RPMI7951 (cell line): ENCODE results near the gene HINT1. TPM values are rescaled to one million over a fixed set of nuclear protein-coding genes. Genes with fewer than 3 reads are reported as not detected.
A peak's percentile ranks its signal among the peaks of the same experiment; 100 is the strongest.
"Not testable (repeated sequence)": the region's sequence is repeated elsewhere in the genome, so short reads cannot be mapped to it uniquely, and the experiment has no call there.

Source experiments
- DNase-seq: peaks from one replicate; pipeline ENCODE4 v3.0.0-alpha.2; 2012; ENCODE audit warnings: low read depth
- total RNA-seq: library from RNA; depleted of rRNA; stranded (reverse); fragments of >200 nt; shearing (Covaris generic); gene quantifications from 2 replicates; pipeline ENCODE4 v1.2.3, GENCODE V29; 2014; rRNA removed

HINT1 gene
- total RNA-seq: 434 and 451 TPM in 2 replicates

- peak; percentile 86 for DNase-seq
Measured at GRCh38 chr5:131165119-131165727, at the start of gene HINT1. HINT1 (minus strand) TSS chr5:131165256; CDS start chr5:131165205, 51 bp downstream.

GRCh38 chr5:131214609-131215227 lies 49.7 kb upstream of the HINT1 start:
- no peak for DNase-seq

GRCh38 chr5:131212471-131213021 lies 47.5 kb upstream of the HINT1 start:
- no peak for DNase-seq

- no peak for DNase-seq
Measured at GRCh38 chr5:131211669-131212068, 46.6 kb upstream of the HINT1 start.

GRCh38 chr5:131210151-131210510 lies 45.1 kb upstream of the HINT1 start:
- no peak for DNase-seq

GRCh38 chr5:131209506-131210150 lies 44.6 kb upstream of the HINT1 start:
- DNase-seq: no peak

- DNase-seq: no peak
Measured at GRCh38 chr5:131209175-131209505, 44.1 kb upstream of the HINT1 start.

- DNase-seq: no peak
Measured at GRCh38 chr5:131206772-131207171, 41.7 kb upstream of the HINT1 start.

- DNase-seq: no peak
Measured at GRCh38 chr5:131206061-131206460, 41.0 kb upstream of the HINT1 start.

- DNase-seq: no peak
Measured at GRCh38 chr5:131204964-131205363, 39.9 kb upstream of the HINT1 start.

- no peak for DNase-seq
Measured at GRCh38 chr5:131200560-131200959, 35.5 kb upstream of the HINT1 start.

GRCh38 chr5:131198625-131199024 lies 33.6 kb upstream of the HINT1 start:
- peak; percentile 60 for DNase-seq

- peak; percentile 60 for DNase-seq
Measured at GRCh38 chr5:131196331-131196730, 31.3 kb upstream of the HINT1 start.

- DNase-seq: no peak
Measured at GRCh38 chr5:131195696-131196095, 30.6 kb upstream of the HINT1 start.

GRCh38 chr5:131194725-131195124 lies 29.7 kb upstream of the HINT1 start:
- no peak for DNase-seq

GRCh38 chr5:131193897-131194296 lies 28.8 kb upstream of the HINT1 start:
- not testable (repeated sequence) for DNase-seq

- no peak for DNase-seq
Measured at GRCh38 chr5:131193106-131193505, 28.1 kb upstream of the HINT1 start.

- no peak for DNase-seq
Measured at GRCh38 chr5:131186561-131187256, 21.7 kb upstream of the HINT1 start.

GRCh38 chr5:131185523-131186104 lies 20.6 kb upstream of the HINT1 start:
- no peak for DNase-seq

- DNase-seq: no peak
Measured at GRCh38 chr5:131182839-131183238, 17.8 kb upstream of the HINT1 start.

GRCh38 chr5:131180407-131180806 lies 15.4 kb upstream of the HINT1 start:
- no peak for DNase-seq

- no peak for DNase-seq
Measured at GRCh38 chr5:131171276-131171810, 6.3 kb upstream of the HINT1 start.
